ENCODE results near the gene FLT4.

DNA sequence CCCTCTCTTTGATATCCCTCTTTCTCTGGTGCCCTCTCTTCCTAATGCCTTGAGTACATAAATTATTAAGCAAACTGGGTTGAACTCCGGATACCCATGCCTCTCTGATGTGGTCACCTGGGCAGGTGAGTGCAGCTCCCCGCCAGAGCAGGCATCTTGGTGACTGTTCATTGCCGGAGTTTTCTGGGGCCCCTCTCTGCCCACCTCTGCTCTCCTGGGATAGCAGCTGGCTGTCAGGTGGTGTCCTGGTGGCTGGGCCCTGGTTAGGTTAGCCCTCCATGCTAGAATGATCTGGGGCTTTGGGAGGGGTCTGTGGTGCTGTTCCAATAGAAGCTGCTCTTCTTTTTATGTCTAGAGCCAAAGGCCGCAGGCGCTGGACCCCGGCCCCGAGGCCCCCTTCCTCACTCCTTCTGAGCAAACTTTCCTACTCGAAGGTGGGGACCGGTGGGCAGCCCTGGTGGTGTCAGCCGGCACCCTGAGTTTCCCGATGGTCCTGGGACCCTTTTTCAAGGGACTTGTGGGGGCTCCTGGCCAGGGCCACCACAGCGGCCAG, 53.2 kb downstream of the FLT4 start:
- TF ChIP-seq, protein P1, sequence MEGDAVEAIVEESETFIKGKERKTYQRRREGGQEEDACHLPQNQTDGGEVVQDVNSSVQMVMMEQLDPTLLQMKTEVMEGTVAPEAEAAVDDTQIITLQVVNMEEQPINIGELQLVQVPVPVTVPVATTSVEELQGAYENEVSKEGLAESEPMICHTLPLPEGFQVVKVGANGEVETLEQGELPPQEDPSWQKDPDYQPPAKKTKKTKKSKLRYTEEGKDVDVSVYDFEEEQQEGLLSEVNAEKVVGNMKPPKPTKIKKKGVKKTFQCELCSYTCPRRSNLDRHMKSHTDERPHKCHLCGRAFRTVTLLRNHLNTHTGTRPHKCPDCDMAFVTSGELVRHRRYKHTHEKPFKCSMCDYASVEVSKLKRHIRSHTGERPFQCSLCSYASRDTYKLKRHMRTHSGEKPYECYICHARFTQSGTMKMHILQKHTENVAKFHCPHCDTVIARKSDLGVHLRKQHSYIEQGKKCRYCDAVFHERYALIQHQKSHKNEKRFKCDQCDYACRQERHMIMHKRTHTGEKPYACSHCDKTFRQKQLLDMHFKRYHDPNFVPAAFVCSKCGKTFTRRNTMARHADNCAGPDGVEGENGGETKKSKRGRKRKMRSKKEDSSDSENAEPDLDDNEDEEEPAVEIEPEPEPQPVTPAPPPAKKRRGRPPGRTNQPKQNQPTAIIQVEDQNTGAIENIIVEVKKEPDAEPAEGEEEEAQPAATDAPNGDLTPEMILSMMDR (IDR thresholded peaks at IDR 0.05) = no peak
- no peak for TF ChIP-seq POLR2A (IDR thresholded peaks at IDR 0.05)
